MM.1S (cell line): Measurements from ENCODE around the gene TNFRSF8.

ENCODE experiments used
- EZH2 ChIP-seq: fragments of 300-600 bp; sonication (generic); optimal IDR thresholded peaks from 2 replicates; pipeline ENCODE3; 2017; ENCODE audit warnings: low read depth, mild to moderate bottlenecking, antibody characterized with exemption, low read length, mixed read lengths
- EZH2phosphoT487 ChIP-seq: fragments of 300-600 bp; sonication (generic); IDR thresholded peaks from 2 replicates; pipeline ENCODE4 v1.6.1; 2018; ENCODE audit warnings: antibody characterized with exemption, low read length
- TF ChIP-seq, protein P1 (sequence below): fragments of 300-600 bp; sonication (generic); IDR thresholded peaks from 2 replicates; pipeline ENCODE4 v1.5.1; 2016; ENCODE audit warnings: antibody characterized with exemption, low read length, mixed read lengths

DNA sequence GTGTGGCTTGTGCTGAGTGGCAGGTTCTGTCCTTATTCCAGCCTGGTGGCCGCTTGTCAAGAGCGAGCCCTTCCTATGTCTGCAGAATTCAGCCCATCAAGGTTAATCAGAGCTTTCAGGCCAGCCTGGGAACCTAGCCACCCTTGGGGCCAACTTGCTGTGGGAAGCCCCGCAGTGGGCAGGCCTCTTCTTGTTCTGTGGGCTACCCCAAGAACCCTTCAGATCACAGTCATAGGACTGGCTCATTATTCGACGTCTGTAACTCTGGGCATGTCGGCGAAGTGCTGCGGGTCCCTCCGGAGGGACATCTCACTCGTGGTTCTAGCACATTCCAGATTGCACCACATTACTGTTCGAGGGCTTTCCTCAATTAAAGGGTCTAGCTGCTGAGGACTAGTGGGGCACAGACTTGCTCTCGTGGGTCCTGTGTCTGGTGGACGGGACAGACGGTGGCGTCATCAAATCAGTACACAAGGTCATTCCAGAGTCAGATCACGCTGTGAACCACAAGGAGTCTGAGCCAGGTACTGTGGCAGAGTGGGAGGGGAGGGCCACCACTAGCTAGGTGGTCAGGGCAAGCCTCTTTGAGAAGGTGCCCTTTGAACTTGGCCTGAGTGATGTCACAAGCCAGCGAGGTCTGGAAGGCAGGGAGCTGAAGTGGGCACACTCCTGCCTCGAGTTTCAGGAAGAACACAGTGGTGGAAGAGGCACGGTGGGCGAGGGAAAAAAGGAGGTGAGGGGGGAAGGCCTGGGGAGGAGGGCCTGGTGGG lies 83.4 kb downstream of the TNFRSF8 start:
- TF ChIP-seq, protein P1, sequence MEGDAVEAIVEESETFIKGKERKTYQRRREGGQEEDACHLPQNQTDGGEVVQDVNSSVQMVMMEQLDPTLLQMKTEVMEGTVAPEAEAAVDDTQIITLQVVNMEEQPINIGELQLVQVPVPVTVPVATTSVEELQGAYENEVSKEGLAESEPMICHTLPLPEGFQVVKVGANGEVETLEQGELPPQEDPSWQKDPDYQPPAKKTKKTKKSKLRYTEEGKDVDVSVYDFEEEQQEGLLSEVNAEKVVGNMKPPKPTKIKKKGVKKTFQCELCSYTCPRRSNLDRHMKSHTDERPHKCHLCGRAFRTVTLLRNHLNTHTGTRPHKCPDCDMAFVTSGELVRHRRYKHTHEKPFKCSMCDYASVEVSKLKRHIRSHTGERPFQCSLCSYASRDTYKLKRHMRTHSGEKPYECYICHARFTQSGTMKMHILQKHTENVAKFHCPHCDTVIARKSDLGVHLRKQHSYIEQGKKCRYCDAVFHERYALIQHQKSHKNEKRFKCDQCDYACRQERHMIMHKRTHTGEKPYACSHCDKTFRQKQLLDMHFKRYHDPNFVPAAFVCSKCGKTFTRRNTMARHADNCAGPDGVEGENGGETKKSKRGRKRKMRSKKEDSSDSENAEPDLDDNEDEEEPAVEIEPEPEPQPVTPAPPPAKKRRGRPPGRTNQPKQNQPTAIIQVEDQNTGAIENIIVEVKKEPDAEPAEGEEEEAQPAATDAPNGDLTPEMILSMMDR: no peak
- no peak for TF ChIP-seq EZH2
- TF ChIP-seq EZH2phosphoT487: no peak
